ENCODE results near the gene GFRA3. TPM values are rescaled to one million over a fixed set of nuclear protein-coding genes. Genes with fewer than 3 reads are reported as not detected.
"Not testable (repeated sequence)": the region's sequence is repeated elsewhere in the genome, so short reads cannot be mapped to it uniquely, and the experiment has no call there.

Gene GFRA3, protein sequence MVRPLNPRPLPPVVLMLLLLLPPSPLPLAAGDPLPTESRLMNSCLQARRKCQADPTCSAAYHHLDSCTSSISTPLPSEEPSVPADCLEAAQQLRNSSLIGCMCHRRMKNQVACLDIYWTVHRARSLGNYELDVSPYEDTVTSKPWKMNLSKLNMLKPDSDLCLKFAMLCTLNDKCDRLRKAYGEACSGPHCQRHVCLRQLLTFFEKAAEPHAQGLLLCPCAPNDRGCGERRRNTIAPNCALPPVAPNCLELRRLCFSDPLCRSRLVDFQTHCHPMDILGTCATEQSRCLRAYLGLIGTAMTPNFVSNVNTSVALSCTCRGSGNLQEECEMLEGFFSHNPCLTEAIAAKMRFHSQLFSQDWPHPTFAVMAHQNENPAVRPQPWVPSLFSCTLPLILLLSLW
- 1 to 10 TPM in 1 of 4 donors, under 1 TPM in 2, not detected in 1; 0.48 to 3.4 (median 0.55) TPM for total RNA-seq

- intact Hi-C loops (cut with DNase I; ENCODE audit: low total_unique reads): no loop called here
- 4% methylated on average over 34 of the region's 62 CpGs; no CpG with 5 or more reads in 1 of the 2 donors for WGBS, 2 donors (ENCODE audit: low coverage in 1 of 2)
- in situ Hi-C loops (cut with MboI; ENCODE audit: low pct_ligation_motif_present in 1 of 4, low pct_unique_long_range_greater_than_20kb in 1 of 4, low sequenced_read_pairs in 3 of 4): no loop called here
Observed at GRCh38 chr5:138274189-138274853, at the start of gene GFRA3. Gene GFRA3 (minus strand): TSS chr5:138274621. CDS start chr5:138274424, 197 bp downstream.

DNA sequence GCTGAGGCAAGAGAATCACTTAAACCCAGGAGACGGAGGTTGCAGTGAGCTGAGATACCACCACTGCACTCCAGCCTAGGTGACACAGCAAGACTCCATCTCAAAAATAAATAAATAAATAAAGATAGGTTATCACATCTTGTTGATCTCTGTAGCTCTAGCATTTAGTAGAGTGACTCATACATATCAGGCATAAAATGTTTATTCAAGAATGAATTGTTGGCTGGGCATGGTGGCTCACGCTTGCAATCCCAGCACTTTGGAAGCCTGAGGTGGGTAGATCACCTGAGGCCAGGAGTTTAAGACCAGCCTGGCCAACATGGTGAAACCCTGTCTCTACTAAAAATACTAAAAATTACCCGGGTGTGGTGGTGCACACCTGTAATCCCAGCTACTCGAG, 43.8 kb upstream of the GFRA3 start:
- H3K27me3 ChIP-seq; H3K27ac ChIP-seq; H3K4me1 ChIP-seq; in situ Hi-C loops (cut with MboI; ENCODE audit: low pct_ligation_motif_present in 1 of 4, low pct_unique_long_range_greater_than_20kb in 1 of 4, low sequenced_read_pairs in 3 of 4); intact Hi-C loops (cut with DNase I; ENCODE audit: low total_unique reads); DNase-seq; H3K36me3 ChIP-seq; H3K4me3 ChIP-seq; H3K9me3 ChIP-seq: not testable (repeated sequence)
- WGBS, 2 donors (ENCODE audit: low coverage in 1 of 2): 98 to 100% methylated on average over 2 to 4 of the region's 4 CpGs

More at GRCh38 chr5:138274189-138274853, at the start of gene GFRA3:
- H3K4me1 ChIP-seq: peaks cover 0 to 8% (median 6%) of the 10 kb centered on the region in 4 donors
- peak within 1 kb of the TSS in 3 of 4 donors; percentile 10 to 48 (median 26) for H3K4me3 ChIP-seq
- TF ChIP-seq POLR2A (IDR thresholded peaks at IDR 0.05) (no peak), EP300 (IDR thresholded peaks at IDR 0.05; ENCODE audit: low read depth) (no peak), POLR2AphosphoS5 (IDR thresholded peaks at IDR 0.05) (no peak), CTCF (IDR thresholded peaks at IDR 0.05) (no peak)
- no peaks in the 10 kb centered on the region for H3K9me3 ChIP-seq
- no peak within 1 kb of the TSS for H3K27ac ChIP-seq
- no peaks in the 10 kb centered on the region for H3K36me3 ChIP-seq
- H3K27me3 ChIP-seq: peaks cover 25% of the 10 kb centered on the region
- no peak for DNase-seq

- no peak for DNase-seq
- H3K9me3 ChIP-seq: no peaks in the 10 kb centered on the region
- no peaks in the 10 kb centered on the region for H3K4me1 ChIP-seq
- in situ Hi-C loops (cut with MboI; ENCODE audit: low pct_ligation_motif_present in 1 of 4, low pct_unique_long_range_greater_than_20kb in 1 of 4, low sequenced_read_pairs in 3 of 4) (no loop called here), intact Hi-C loops (cut with DNase I; ENCODE audit: low total_unique reads) (no loop called here)
- H3K4me3 ChIP-seq: no peak overlapping the region
- no peaks in the 10 kb centered on the region for H3K36me3 ChIP-seq
- TF ChIP-seq CTCF (IDR thresholded peaks at IDR 0.05) (no peak), EP300 (IDR thresholded peaks at IDR 0.05; ENCODE audit: low read depth) (no peak), POLR2AphosphoS5 (IDR thresholded peaks at IDR 0.05) (no peak), POLR2A (IDR thresholded peaks at IDR 0.05) (no peak)
- 100% methylated on average over 2 of the region's 3 CpGs; no CpG with 5 or more reads in 1 of the 2 donors for WGBS, 2 donors (ENCODE audit: low coverage in 1 of 2)
- H3K27ac ChIP-seq: no peak overlapping the region
- no peaks in the 10 kb centered on the region for H3K27me3 ChIP-seq
Observed at GRCh38 chr5:138316355-138316754, 41.9 kb upstream of the GFRA3 start.

GRCh38 chr5:138315751-138316278, 41.4 kb upstream of the GFRA3 start:
- DNase-seq: no peak
- H3K4me3 ChIP-seq: no peak overlapping the region
- no peak for TF ChIP-seq CTCF (IDR thresholded peaks at IDR 0.05)
- no peak for TF ChIP-seq POLR2AphosphoS5 (IDR thresholded peaks at IDR 0.05)
- TF ChIP-seq EP300 (IDR thresholded peaks at IDR 0.05; ENCODE audit: low read depth): no peak
- TF ChIP-seq POLR2A (IDR thresholded peaks at IDR 0.05): no peak
- WGBS, 2 donors (ENCODE audit: low coverage in 1 of 2): 97 to 100% methylated on average over 1 to 2 of the region's 7 CpGs
- H3K27me3 ChIP-seq: no peaks in the 10 kb centered on the region
- H3K9me3 ChIP-seq: no peaks in the 10 kb centered on the region
- intact Hi-C loops (cut with DNase I; ENCODE audit: low total_unique reads) (no loop called here), in situ Hi-C loops (cut with MboI; ENCODE audit: low pct_ligation_motif_present in 1 of 4, low pct_unique_long_range_greater_than_20kb in 1 of 4, low sequenced_read_pairs in 3 of 4) (no loop called here)
- no peaks in the 10 kb centered on the region for H3K36me3 ChIP-seq
- H3K27ac ChIP-seq: no peak overlapping the region
- H3K4me1 ChIP-seq: no peaks in the 10 kb centered on the region
